Measurements from ENCODE around the gene NPAS1. TPM values are rescaled to one million over a fixed set of nuclear protein-coding genes. Genes with fewer than 3 reads are reported as not detected.

The NPAS1 gene
- total and polyA plus RNA-seq, 2 of the 13 experiments (the other 11 are each of a cell fraction or from before 2014, with no cell fraction given): 0.35 to 2.9 TPM

DNA sequence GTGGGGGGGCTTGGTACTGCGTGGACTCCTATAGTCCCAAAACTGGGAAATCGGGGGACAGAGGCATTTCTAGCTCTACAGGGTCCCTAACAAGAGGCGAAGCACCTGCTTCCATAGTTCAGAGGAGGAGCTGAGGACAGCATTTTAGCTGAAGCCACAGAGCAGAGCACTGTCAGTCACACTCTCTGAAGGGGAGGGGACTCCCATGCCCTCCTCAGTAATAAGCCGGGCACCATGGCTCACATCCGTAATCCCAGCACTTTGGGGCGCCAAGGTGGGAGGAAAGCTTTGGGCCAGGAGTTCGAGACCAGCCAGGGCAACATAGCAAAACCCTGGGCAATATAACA is 3.8 kb downstream of the NPAS1 start:
- Histone ChIP-seq H3K27me3 (ENCODE audit: control insufficient read depth in 1 of 2, insufficient read depth in 2 of 2, low read length in 2 of 2) (peaks cover 1 to 11% of the 10 kb centered on the region in 2 experiments; a peak in 1 of 5 replicates), H3K27ac (ENCODE audit: extremely low read length, insufficient read depth, low read length) (no peak overlapping the region), H3K9me3 (ENCODE audit: low read length) (no peaks in the 10 kb centered on the region), H3K4me3 (replicated peaks in 1 of 3; ENCODE audit: insufficient read depth in 1 of 3, low read depth in 2 of 3, low read length in 3 of 3) (no peak overlapping the region), H3K36me3 (replicated peaks in 1 of 2; ENCODE audit: control insufficient read depth in 1 of 2, insufficient read depth in 2 of 2, low read length in 2 of 2) (no peaks in the 10 kb centered on the region), H4K20me1 (ENCODE audit: insufficient read depth, low read length) (no peaks in the 10 kb centered on the region), H3K4me2 (ENCODE audit: low read depth, low read length) (no peak overlapping the region), H3K9ac (ENCODE audit: insufficient read depth, low read depth, low read length) (no peak overlapping the region), H3K4me1 (ENCODE audit: insufficient read depth, low read length) (peaks cover 24% of the 10 kb centered on the region), H2AFZ (ENCODE audit: low read length) (no peak overlapping the region), H3K79me2 (ENCODE audit: insufficient read depth, low read length) (no peaks in the 10 kb centered on the region)
- 79% methylated on average over 7 of the region's 7 CpGs for WGBS (ENCODE audit: low lambda C conversion rate)
- ATAC-seq: no peak
- FAIRE-seq: no peak
- intact Hi-C loops (cut with micrococcal nuclease; ENCODE audit: unreplicated experiment) (no loop called here), in situ Hi-C loops (cut with HindIII; ENCODE audit: extremely low pct_ligation_motif_present, low pct_unique_long_range_greater_than_20kb) (loop anchor here (10.0 kb wide), 1 partner anchor 101 kb away; no protein-coding TSS in a partner anchor)
- no TSS peak for BruUV-seq (replicated peaks)
- TF ChIP-seq SALL1 (CRISPR knock-in tag; IDR thresholded peaks at IDR 0.05) (no peak), ZBTB7A (CRISPR knock-in tag; IDR thresholded peaks at IDR 0.05) (no peak), TMF1 (CRISPR knock-in tag; IDR thresholded peaks at IDR 0.05; ENCODE audit: low read depth) (no peak), HNF4A (CRISPR knock-in tag; IDR thresholded peaks at IDR 0.05) (no peak), ZSCAN30 (CRISPR knock-in tag; IDR thresholded peaks at IDR 0.05) (no peak), ZSCAN9 (CRISPR knock-in tag; IDR thresholded peaks at IDR 0.05; ENCODE audit: borderline replicate concordance) (no peak), ZNF296 (CRISPR knock-in tag; conservative IDR thresholded peaks at IDR 0.05) (no peak), PITX1 (CRISPR knock-in tag; IDR thresholded peaks at IDR 0.05) (no peak)
- TF ChIP-seq, protein P1, sequence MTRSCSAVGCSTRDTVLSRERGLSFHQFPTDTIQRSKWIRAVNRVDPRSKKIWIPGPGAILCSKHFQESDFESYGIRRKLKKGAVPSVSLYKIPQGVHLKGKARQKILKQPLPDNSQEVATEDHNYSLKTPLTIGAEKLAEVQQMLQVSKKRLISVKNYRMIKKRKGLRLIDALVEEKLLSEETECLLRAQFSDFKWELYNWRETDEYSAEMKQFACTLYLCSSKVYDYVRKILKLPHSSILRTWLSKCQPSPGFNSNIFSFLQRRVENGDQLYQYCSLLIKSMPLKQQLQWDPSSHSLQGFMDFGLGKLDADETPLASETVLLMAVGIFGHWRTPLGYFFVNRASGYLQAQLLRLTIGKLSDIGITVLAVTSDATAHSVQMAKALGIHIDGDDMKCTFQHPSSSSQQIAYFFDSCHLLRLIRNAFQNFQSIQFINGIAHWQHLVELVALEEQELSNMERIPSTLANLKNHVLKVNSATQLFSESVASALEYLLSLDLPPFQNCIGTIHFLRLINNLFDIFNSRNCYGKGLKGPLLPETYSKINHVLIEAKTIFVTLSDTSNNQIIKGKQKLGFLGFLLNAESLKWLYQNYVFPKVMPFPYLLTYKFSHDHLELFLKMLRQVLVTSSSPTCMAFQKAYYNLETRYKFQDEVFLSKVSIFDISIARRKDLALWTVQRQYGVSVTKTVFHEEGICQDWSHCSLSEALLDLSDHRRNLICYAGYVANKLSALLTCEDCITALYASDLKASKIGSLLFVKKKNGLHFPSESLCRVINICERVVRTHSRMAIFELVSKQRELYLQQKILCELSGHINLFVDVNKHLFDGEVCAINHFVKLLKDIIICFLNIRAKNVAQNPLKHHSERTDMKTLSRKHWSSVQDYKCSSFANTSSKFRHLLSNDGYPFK (CRISPR knock-in tag; IDR thresholded peaks at IDR 0.05; ENCODE audit: borderline replicate concordance): no peak
- TF ChIP-seq, protein P2, sequence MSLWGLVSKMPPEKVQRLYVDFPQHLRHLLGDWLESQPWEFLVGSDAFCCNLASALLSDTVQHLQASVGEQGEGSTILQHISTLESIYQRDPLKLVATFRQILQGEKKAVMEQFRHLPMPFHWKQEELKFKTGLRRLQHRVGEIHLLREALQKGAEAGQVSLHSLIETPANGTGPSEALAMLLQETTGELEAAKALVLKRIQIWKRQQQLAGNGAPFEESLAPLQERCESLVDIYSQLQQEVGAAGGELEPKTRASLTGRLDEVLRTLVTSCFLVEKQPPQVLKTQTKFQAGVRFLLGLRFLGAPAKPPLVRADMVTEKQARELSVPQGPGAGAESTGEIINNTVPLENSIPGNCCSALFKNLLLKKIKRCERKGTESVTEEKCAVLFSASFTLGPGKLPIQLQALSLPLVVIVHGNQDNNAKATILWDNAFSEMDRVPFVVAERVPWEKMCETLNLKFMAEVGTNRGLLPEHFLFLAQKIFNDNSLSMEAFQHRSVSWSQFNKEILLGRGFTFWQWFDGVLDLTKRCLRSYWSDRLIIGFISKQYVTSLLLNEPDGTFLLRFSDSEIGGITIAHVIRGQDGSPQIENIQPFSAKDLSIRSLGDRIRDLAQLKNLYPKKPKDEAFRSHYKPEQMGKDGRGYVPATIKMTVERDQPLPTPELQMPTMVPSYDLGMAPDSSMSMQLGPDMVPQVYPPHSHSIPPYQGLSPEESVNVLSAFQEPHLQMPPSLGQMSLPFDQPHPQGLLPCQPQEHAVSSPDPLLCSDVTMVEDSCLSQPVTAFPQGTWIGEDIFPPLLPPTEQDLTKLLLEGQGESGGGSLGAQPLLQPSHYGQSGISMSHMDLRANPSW (CRISPR knock-in tag; IDR thresholded peaks at IDR 0.05; ENCODE audit: borderline replicate concordance): no peak
- TF ChIP-seq, protein P3, sequence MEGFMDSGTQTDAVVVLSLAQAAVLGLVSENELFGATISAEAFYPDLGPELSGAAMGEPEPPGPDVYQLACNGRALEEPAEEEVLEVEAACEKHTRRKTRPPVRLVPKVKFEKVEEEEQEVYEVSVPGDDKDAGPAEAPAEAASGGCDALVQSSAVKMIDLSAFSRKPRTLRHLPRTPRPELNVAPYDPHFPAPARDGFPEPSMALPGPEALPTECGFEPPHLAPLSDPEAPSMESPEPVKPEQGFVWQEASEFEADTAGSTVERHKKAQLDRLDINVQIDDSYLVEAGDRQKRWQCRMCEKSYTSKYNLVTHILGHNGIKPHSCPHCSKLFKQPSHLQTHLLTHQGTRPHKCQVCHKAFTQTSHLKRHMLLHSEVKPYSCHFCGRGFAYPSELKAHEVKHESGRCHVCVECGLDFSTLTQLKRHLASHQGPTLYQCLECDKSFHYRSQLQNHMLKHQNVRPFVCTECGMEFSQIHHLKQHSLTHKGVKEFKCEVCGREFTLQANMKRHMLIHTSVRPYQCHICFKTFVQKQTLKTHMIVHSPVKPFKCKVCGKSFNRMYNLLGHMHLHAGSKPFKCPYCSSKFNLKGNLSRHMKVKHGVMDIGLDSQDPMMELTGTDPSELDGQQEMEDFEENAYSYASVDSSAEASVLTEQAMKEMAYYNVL (CRISPR knock-in tag; IDR thresholded peaks at IDR 0.05; ENCODE audit: borderline replicate concordance): no peak
- no peak for DNase-seq (ENCODE audit: low spot score)
- ChIA-PET CTCF (ENCODE audit: low intra/inter-chr PET ratio, low total read pairs) (no interaction called here), POLR2A (no interaction called here)
